ENCODE results near the gene PDE7B. TPM values are rescaled to one million over a fixed set of nuclear protein-coding genes. Genes with fewer than 3 reads are reported as not detected.

Gene PDE7B
- total and polyA plus RNA-seq, 4 donors = 0.26 to 3.7 (median 1.8) TPM

- H3K9me3 ChIP-seq (ENCODE audit: control insufficient read depth in 4 of 4, insufficient read depth in 3 of 4, low read length in 3 of 4) = no peaks in the 10 kb centered on the region
- no peak for TF ChIP-seq CTCF (IDR thresholded peaks at IDR 0.05; ENCODE audit: control extremely low read depth, extremely low read depth)
- H3K36me3 ChIP-seq (ENCODE audit: control insufficient read depth in 4 of 4, insufficient read depth in 4 of 4, low read length in 4 of 4) = no peaks in the 10 kb centered on the region
- 89 to 90% methylated on average over 4 of the region's 4 CpGs for WGBS, 2 donors
- ATAC-seq (ENCODE audit: insufficient read depth, low FRiP score) (no peak), DNase-seq (no peak)
- H3K9ac ChIP-seq (ENCODE audit: insufficient read depth in 1 of 2, low read length in 2 of 2) = no peak overlapping the region
- no peak overlapping the region for H3K27ac ChIP-seq (ENCODE audit: low read depth in 1 of 2, low read length in 1 of 2)
- H3K4me3 ChIP-seq = no peak overlapping the region
- no peaks in the 10 kb centered on the region for H3K4me1 ChIP-seq (ENCODE audit: control insufficient read depth in 5 of 5, insufficient read depth in 5 of 5, low read length in 5 of 5)
- no peaks in the 10 kb centered on the region for H3K27me3 ChIP-seq (ENCODE audit: control insufficient read depth in 3 of 3, insufficient read depth in 3 of 3, low read length in 2 of 3)
Measured at GRCh38 chr6:136226674-136227377, 375.3 kb downstream of the PDE7B start.

DNA sequence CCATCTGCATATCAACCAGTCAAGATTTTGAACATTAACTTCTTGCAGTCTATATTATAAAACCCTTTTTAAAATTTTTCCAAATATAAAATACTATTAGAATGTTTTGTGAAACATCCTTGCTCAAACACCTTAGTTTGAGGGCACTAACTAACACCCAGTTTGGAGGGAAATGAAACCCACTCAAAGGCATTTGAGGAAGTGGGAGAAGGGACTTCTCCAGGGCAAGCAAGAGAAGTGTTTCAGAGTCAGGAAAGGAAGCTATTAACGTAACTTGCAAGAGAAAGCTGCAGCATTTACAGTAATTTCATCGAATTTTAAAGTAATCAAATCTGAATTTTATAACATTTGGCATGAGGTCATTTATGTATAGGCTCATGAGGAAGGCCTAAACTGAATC, 377.3 kb downstream of the PDE7B start:
- ATAC-seq (ENCODE audit: insufficient read depth, low FRiP score) (no peak), DNase-seq (no peak)
- H3K27ac ChIP-seq (ENCODE audit: low read depth in 1 of 2, low read length in 1 of 2) = no peak overlapping the region
- no peak overlapping the region for H3K4me3 ChIP-seq
- H3K36me3 ChIP-seq (ENCODE audit: control insufficient read depth in 4 of 4, insufficient read depth in 4 of 4, low read length in 4 of 4) = no peaks in the 10 kb centered on the region
- H3K27me3 ChIP-seq (ENCODE audit: control insufficient read depth in 3 of 3, insufficient read depth in 3 of 3, low read length in 2 of 3) = no peaks in the 10 kb centered on the region
- H3K9me3 ChIP-seq (ENCODE audit: control insufficient read depth in 4 of 4, insufficient read depth in 3 of 4, low read length in 3 of 4) = no peaks in the 10 kb centered on the region
- 26 to 73% methylated on average over 2 of the region's 2 CpGs for WGBS, 2 donors
- H3K4me1 ChIP-seq (ENCODE audit: control insufficient read depth in 5 of 5, insufficient read depth in 5 of 5, low read length in 5 of 5) = no peaks in the 10 kb centered on the region
- H3K9ac ChIP-seq (ENCODE audit: insufficient read depth in 1 of 2, low read length in 2 of 2) = no peak overlapping the region
- TF ChIP-seq CTCF (IDR thresholded peaks at IDR 0.05; ENCODE audit: control extremely low read depth, extremely low read depth) = no peak

GRCh38 chr6:136230219-136230853, 378.8 kb downstream of the PDE7B start:
- no peak overlapping the region for H3K9ac ChIP-seq (ENCODE audit: insufficient read depth in 1 of 2, low read length in 2 of 2)
- no peak for TF ChIP-seq CTCF (IDR thresholded peaks at IDR 0.05; ENCODE audit: control extremely low read depth, extremely low read depth)
- no peaks in the 10 kb centered on the region for H3K27me3 ChIP-seq (ENCODE audit: control insufficient read depth in 3 of 3, insufficient read depth in 3 of 3, low read length in 2 of 3)
- H3K27ac ChIP-seq (ENCODE audit: low read depth in 1 of 2, low read length in 1 of 2) = no peak overlapping the region
- no peak for DNase-seq
- H3K4me1 ChIP-seq (ENCODE audit: control insufficient read depth in 5 of 5, insufficient read depth in 5 of 5, low read length in 5 of 5) = peaks cover 0 to 1% (median 0%) of the 10 kb centered on the region in 5 donors
- no peaks in the 10 kb centered on the region for H3K36me3 ChIP-seq (ENCODE audit: control insufficient read depth in 4 of 4, insufficient read depth in 4 of 4, low read length in 4 of 4)
- WGBS, 2 donors = 91 to 94% methylated on average over 2 of the region's 2 CpGs
- ATAC-seq (ENCODE audit: insufficient read depth, low FRiP score) = no peak
- no peak overlapping the region for H3K4me3 ChIP-seq
- no peaks in the 10 kb centered on the region for H3K9me3 ChIP-seq (ENCODE audit: control insufficient read depth in 4 of 4, insufficient read depth in 3 of 4, low read length in 3 of 4)

All from lung (tissue), 12 donors.